Measurements from ENCODE around the gene CFAP61. TPM values are rescaled to one million over a fixed set of nuclear protein-coding genes. Genes with fewer than 3 reads are reported as not detected.
"Not testable (repeated sequence)": the region's sequence is repeated elsewhere in the genome, so short reads cannot be mapped to it uniquely, and the experiment has no call there.

The CFAP61 gene
- total RNA-seq, 1 donor from 2014 or later, result not detected

- Mint-ChIP-seq H3K27ac (no peak overlapping the region), H3K27me3 (ENCODE audit: insufficient read depth) (peaks cover 3% of the 10 kb centered on the region), H3K36me3 (ENCODE audit: low read depth) (no peaks in the 10 kb centered on the region), H3K4me1 (ENCODE audit: low read depth) (no peaks in the 10 kb centered on the region), H3K9me3 (no peaks in the 10 kb centered on the region), H3K4me3 (no peak overlapping the region)
- no peak for DNase-seq (ENCODE audit: low spot score)
- intact Hi-C loops (cut with micrococcal nuclease), result no loop called here
These were observed 161.3 kb downstream of the CFAP61 start for GRCh38 chr20:20213526-20214121.

- H3K27me3 Mint-ChIP-seq (ENCODE audit: insufficient read depth), result peaks cover 5% of the 10 kb centered on the region
- no peak overlapping the region for H3K4me3 Mint-ChIP-seq
- H3K27ac Mint-ChIP-seq, result no peak overlapping the region
- no peak for DNase-seq (ENCODE audit: low spot score)
- no peaks in the 10 kb centered on the region for H3K9me3 Mint-ChIP-seq
- intact Hi-C loops (cut with micrococcal nuclease), result no loop called here
- H3K36me3 Mint-ChIP-seq (ENCODE audit: low read depth), result no peaks in the 10 kb centered on the region
- H3K4me1 Mint-ChIP-seq (ENCODE audit: low read depth), result no peaks in the 10 kb centered on the region
These were observed 162.5 kb downstream of the CFAP61 start for GRCh38 chr20:20214757-20215275.

- Mint-ChIP-seq H3K27me3 (ENCODE audit: insufficient read depth) (peaks cover 5% of the 10 kb centered on the region), H3K4me3 (no peak overlapping the region), H3K9me3 (no peaks in the 10 kb centered on the region), H3K36me3 (ENCODE audit: low read depth) (no peaks in the 10 kb centered on the region), H3K4me1 (ENCODE audit: low read depth) (no peaks in the 10 kb centered on the region), H3K27ac (no peak overlapping the region)
- intact Hi-C loops (cut with micrococcal nuclease), result no loop called here
- DNase-seq (ENCODE audit: low spot score), result no peak
These were observed 163.8 kb downstream of the CFAP61 start for GRCh38 chr20:20215976-20216727.

- no peak for DNase-seq (ENCODE audit: low spot score)
- no peaks in the 10 kb centered on the region for H3K9me3 Mint-ChIP-seq
- intact Hi-C loops (cut with micrococcal nuclease), result no loop called here
- no peaks in the 10 kb centered on the region for H3K4me1 Mint-ChIP-seq (ENCODE audit: low read depth)
- H3K27ac Mint-ChIP-seq, result no peak overlapping the region
- peaks cover 5% of the 10 kb centered on the region for H3K27me3 Mint-ChIP-seq (ENCODE audit: insufficient read depth)
- H3K4me3 Mint-ChIP-seq, result no peak overlapping the region
- no peaks in the 10 kb centered on the region for H3K36me3 Mint-ChIP-seq (ENCODE audit: low read depth)
These were observed 164.6 kb downstream of the CFAP61 start for GRCh38 chr20:20216941-20217340.

- Mint-ChIP-seq H3K4me3 (no peak overlapping the region), H3K27me3 (ENCODE audit: insufficient read depth) (peaks cover 5% of the 10 kb centered on the region), H3K9me3 (no peaks in the 10 kb centered on the region), H3K4me1 (ENCODE audit: low read depth) (no peaks in the 10 kb centered on the region), H3K27ac (no peak overlapping the region), H3K36me3 (ENCODE audit: low read depth) (no peaks in the 10 kb centered on the region)
- no peak for DNase-seq (ENCODE audit: low spot score)
- intact Hi-C loops (cut with micrococcal nuclease), result no loop called here
These were observed 165.3 kb downstream of the CFAP61 start for GRCh38 chr20:20217621-20218020.

- H3K4me3 Mint-ChIP-seq; H3K27ac Mint-ChIP-seq; H3K27me3 Mint-ChIP-seq (ENCODE audit: insufficient read depth); H3K9me3 Mint-ChIP-seq; H3K36me3 Mint-ChIP-seq (ENCODE audit: low read depth); DNase-seq (ENCODE audit: low spot score); H3K4me1 Mint-ChIP-seq (ENCODE audit: low read depth); intact Hi-C loops (cut with micrococcal nuclease): not testable (repeated sequence)
These were observed 165.8 kb downstream of the CFAP61 start for GRCh38 chr20:20218106-20218505.

- H3K36me3 Mint-ChIP-seq (ENCODE audit: low read depth), result no peaks in the 10 kb centered on the region
- H3K9me3 Mint-ChIP-seq, result no peaks in the 10 kb centered on the region
- peaks cover 5% of the 10 kb centered on the region for H3K27me3 Mint-ChIP-seq (ENCODE audit: insufficient read depth)
- no peaks in the 10 kb centered on the region for H3K4me1 Mint-ChIP-seq (ENCODE audit: low read depth)
- no peak overlapping the region for H3K4me3 Mint-ChIP-seq
- H3K27ac Mint-ChIP-seq, result no peak overlapping the region
- no peak for DNase-seq (ENCODE audit: low spot score)
- intact Hi-C loops (cut with micrococcal nuclease), result no loop called here
These were observed 166.7 kb downstream of the CFAP61 start for GRCh38 chr20:20219016-20219415.

- Mint-ChIP-seq H3K9me3 (no peaks in the 10 kb centered on the region), H3K36me3 (ENCODE audit: low read depth) (no peaks in the 10 kb centered on the region), H3K4me3 (no peak overlapping the region), H3K4me1 (ENCODE audit: low read depth) (no peaks in the 10 kb centered on the region), H3K27ac (no peak overlapping the region), H3K27me3 (ENCODE audit: insufficient read depth) (peaks cover 8% of the 10 kb centered on the region)
- intact Hi-C loops (cut with micrococcal nuclease), result no loop called here
- DNase-seq (ENCODE audit: low spot score), result no peak
These were observed 167.8 kb downstream of the CFAP61 start for GRCh38 chr20:20220134-20220533.

- no peak for DNase-seq (ENCODE audit: low spot score)
- H3K4me3 Mint-ChIP-seq, result no peak overlapping the region
- no peaks in the 10 kb centered on the region for H3K36me3 Mint-ChIP-seq (ENCODE audit: low read depth)
- no peaks in the 10 kb centered on the region for H3K4me1 Mint-ChIP-seq (ENCODE audit: low read depth)
- no peak overlapping the region for H3K27ac Mint-ChIP-seq
- intact Hi-C loops (cut with micrococcal nuclease), result no loop called here
- peaks cover 4% of the 10 kb centered on the region for H3K9me3 Mint-ChIP-seq
- peaks cover 9% of the 10 kb centered on the region for H3K27me3 Mint-ChIP-seq (ENCODE audit: insufficient read depth)
These were observed 171.6 kb downstream of the CFAP61 start for GRCh38 chr20:20223981-20224380.

GRCh38 chr20:20224806-20225205, 172.5 kb downstream of the CFAP61 start:
- H3K27ac Mint-ChIP-seq, result no peak overlapping the region
- H3K4me3 Mint-ChIP-seq, result no peak overlapping the region
- H3K9me3 Mint-ChIP-seq, result peaks cover 4% of the 10 kb centered on the region

GRCh38 chr20:20225325-20226043, 173.2 kb downstream of the CFAP61 start:
- DNase-seq (ENCODE audit: low spot score), result no peak
- Mint-ChIP-seq H3K27me3 (ENCODE audit: insufficient read depth) (peaks cover 14% of the 10 kb centered on the region), H3K27ac (no peak overlapping the region), H3K4me3 (no peak overlapping the region), H3K4me1 (ENCODE audit: low read depth) (no peaks in the 10 kb centered on the region), H3K9me3 (peaks cover 4% of the 10 kb centered on the region), H3K36me3 (ENCODE audit: low read depth) (no peaks in the 10 kb centered on the region)
- intact Hi-C loops (cut with micrococcal nuclease), result no loop called here

More at GRCh38 chr20:20224806-20225205, 172.5 kb downstream of the CFAP61 start:
- no peak for DNase-seq (ENCODE audit: low spot score)
- Mint-ChIP-seq H3K4me1 (ENCODE audit: low read depth) (no peaks in the 10 kb centered on the region), H3K36me3 (ENCODE audit: low read depth) (no peaks in the 10 kb centered on the region), H3K27me3 (ENCODE audit: insufficient read depth) (peaks cover 14% of the 10 kb centered on the region)
- intact Hi-C loops (cut with micrococcal nuclease), result no loop called here

GRCh38 chr20:20226554-20226953, 174.2 kb downstream of the CFAP61 start:
- H3K36me3 Mint-ChIP-seq (ENCODE audit: low read depth), result no peaks in the 10 kb centered on the region
- H3K4me1 Mint-ChIP-seq (ENCODE audit: low read depth), result no peaks in the 10 kb centered on the region
- H3K27me3 Mint-ChIP-seq (ENCODE audit: insufficient read depth), result peaks cover 16% of the 10 kb centered on the region
- DNase-seq (ENCODE audit: low spot score), result no peak
- intact Hi-C loops (cut with micrococcal nuclease), result no loop called here
- no peak overlapping the region for H3K4me3 Mint-ChIP-seq
- H3K27ac Mint-ChIP-seq, result no peak overlapping the region
- peaks cover 4% of the 10 kb centered on the region for H3K9me3 Mint-ChIP-seq

GRCh38 chr20:20227013-20227571, 174.8 kb downstream of the CFAP61 start:
- H3K36me3 Mint-ChIP-seq (ENCODE audit: low read depth), result no peaks in the 10 kb centered on the region
- no peak for DNase-seq (ENCODE audit: low spot score)
- H3K4me3 Mint-ChIP-seq, result no peak overlapping the region
- no peaks in the 10 kb centered on the region for H3K4me1 Mint-ChIP-seq (ENCODE audit: low read depth)
- peaks cover 16% of the 10 kb centered on the region for H3K27me3 Mint-ChIP-seq (ENCODE audit: insufficient read depth)
- H3K27ac Mint-ChIP-seq, result no peak overlapping the region
- peaks cover 4% of the 10 kb centered on the region for H3K9me3 Mint-ChIP-seq
- intact Hi-C loops (cut with micrococcal nuclease), result no loop called here
